Effector CD4-positive, alpha-beta T cell (primary cell): ENCODE data around the gene TMEM82.
A peak's percentile ranks its signal among the peaks of the same experiment; 100 is the strongest.

Experiments
- DNase-seq: peaks from one replicate; pipeline ENCODE4 v3.0.0-alpha.2; 2020

TMEM82 gene

GRCh38 chr1:15736038-15736891 is 6.0 kb upstream of the TMEM82 start, which contains the start of gene SLC25A34:
SLC25A34 (plus strand) TSS chr1:15736258; CDS start chr1:15736486, 228 bp downstream.
- DNase-seq, result no peak

GRCh38 chr1:15736892-15737261 is 5.4 kb upstream of the TMEM82 start:
- DNase-seq, result no peak

GRCh38 chr1:15737324-15738319 is 4.7 kb upstream of the TMEM82 start:
- no peak for DNase-seq

GRCh38 chr1:15738416-15739113 is 3.7 kb upstream of the TMEM82 start:
- no peak for DNase-seq

GRCh38 chr1:15739259-15739658 is 3.0 kb upstream of the TMEM82 start:
- DNase-seq, result no peak

- DNase-seq, result no peak
Observed at GRCh38 chr1:15739745-15740144, 2.6 kb upstream of the TMEM82 start.

- DNase-seq, result peak; percentile 46
Observed at GRCh38 chr1:15740924-15741850, 1.1 kb upstream of the TMEM82 start.

- no peak for DNase-seq
Observed at GRCh38 chr1:15744122-15744679, 1.9 kb downstream of the TMEM82 start.

GRCh38 chr1:15747378-15747777 is 5.1 kb downstream of the TMEM82 start:
- no peak for DNase-seq

- no peak for DNase-seq
Observed at GRCh38 chr1:15748264-15748663, 6.0 kb downstream of the TMEM82 start.

- DNase-seq, result no peak
Observed at GRCh38 chr1:15748690-15749398, 6.5 kb downstream of the TMEM82 start.

- DNase-seq, result no peak
Observed at GRCh38 chr1:15749399-15750291, 7.3 kb downstream of the TMEM82 start.

- DNase-seq, result no peak
Observed at GRCh38 chr1:15750924-15751323, 8.6 kb downstream of the TMEM82 start.

GRCh38 chr1:15751717-15752116 is 9.4 kb downstream of the TMEM82 start:
- no peak for DNase-seq

- DNase-seq, result no peak
Observed at GRCh38 chr1:15753776-15754175, 11.5 kb downstream of the TMEM82 start.

GRCh38 chr1:15755021-15755645 is 12.8 kb downstream of the TMEM82 start:
- no peak for DNase-seq

- DNase-seq, result no peak
Observed at GRCh38 chr1:15755646-15756040, 13.3 kb downstream of the TMEM82 start.

- no peak for DNase-seq
Observed at GRCh38 chr1:15756143-15757015, 14.1 kb downstream of the TMEM82 start.
